ENCODE data around the gene ADAMTS13. TPM values are rescaled to one million over a fixed set of nuclear protein-coding genes. Genes with fewer than 3 reads are reported as not detected.

ADAMTS13 gene
- total RNA-seq, 2 experiments from 2014 or later = 2.2 to 2.6 TPM

DNA sequence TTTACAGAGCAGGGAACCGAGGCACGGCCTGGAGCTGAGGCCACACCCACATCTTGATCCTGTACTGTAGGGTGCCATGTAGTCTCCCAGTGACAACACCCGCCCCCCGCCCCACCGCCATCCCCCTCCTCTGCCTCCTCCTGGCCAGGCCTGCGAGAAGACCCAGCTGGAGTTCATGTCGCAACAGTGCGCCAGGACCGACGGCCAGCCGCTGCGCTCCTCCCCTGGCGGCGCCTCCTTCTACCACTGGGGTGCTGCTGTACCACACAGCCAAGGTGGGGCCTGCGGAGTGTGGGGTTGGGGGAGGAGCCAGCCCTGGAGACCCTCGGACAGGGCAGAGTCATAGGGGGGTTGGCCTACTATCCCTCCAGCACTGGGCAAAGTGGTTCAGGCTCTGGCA is 14.5 kb downstream of the ADAMTS13 start:
- Histone ChIP-seq H3K9me3 (ENCODE audit: control insufficient read depth in 1 of 2, insufficient read depth in 1 of 2, low read length in 2 of 2) (no peaks in the 10 kb centered on the region), H3K4me1 (ENCODE audit: insufficient read depth, low read length) (no peaks in the 10 kb centered on the region), H3K27me3 (ENCODE audit: control insufficient read depth in 1 of 2, insufficient read depth in 2 of 2, low read length in 2 of 2) (no peaks in the 10 kb centered on the region), H3K36me3 (ENCODE audit: insufficient read depth, low read length) (no peaks in the 10 kb centered on the region), H3K27ac (ENCODE audit: low read depth in 1 of 2, low read length in 2 of 2) (no peak overlapping the region), H3K4me3 (ENCODE audit: low read length) (no peak overlapping the region)
- ChIA-PET CTCF (no interaction called here), POLR2A (no interaction called here)
- DNase-seq (no peak), ATAC-seq (ENCODE audit: poor library complexity) (no peak)
- Mint-ChIP-seq H3K4me1 (ENCODE audit: low read depth) (no peaks in the 10 kb centered on the region), H3K27me3 (no peaks in the 10 kb centered on the region), H3K36me3 (ENCODE audit: low read depth) (no peaks in the 10 kb centered on the region), H3K27ac (no peak overlapping the region), H3K9me3 (no peaks in the 10 kb centered on the region), H3K4me3 (no peak overlapping the region)
- intact Hi-C loops (cut with DNase I, micrococcal nuclease) = no loop called here
- TF ChIP-seq CTCF (IDR thresholded peaks at IDR 0.05) = no peak

DNA sequence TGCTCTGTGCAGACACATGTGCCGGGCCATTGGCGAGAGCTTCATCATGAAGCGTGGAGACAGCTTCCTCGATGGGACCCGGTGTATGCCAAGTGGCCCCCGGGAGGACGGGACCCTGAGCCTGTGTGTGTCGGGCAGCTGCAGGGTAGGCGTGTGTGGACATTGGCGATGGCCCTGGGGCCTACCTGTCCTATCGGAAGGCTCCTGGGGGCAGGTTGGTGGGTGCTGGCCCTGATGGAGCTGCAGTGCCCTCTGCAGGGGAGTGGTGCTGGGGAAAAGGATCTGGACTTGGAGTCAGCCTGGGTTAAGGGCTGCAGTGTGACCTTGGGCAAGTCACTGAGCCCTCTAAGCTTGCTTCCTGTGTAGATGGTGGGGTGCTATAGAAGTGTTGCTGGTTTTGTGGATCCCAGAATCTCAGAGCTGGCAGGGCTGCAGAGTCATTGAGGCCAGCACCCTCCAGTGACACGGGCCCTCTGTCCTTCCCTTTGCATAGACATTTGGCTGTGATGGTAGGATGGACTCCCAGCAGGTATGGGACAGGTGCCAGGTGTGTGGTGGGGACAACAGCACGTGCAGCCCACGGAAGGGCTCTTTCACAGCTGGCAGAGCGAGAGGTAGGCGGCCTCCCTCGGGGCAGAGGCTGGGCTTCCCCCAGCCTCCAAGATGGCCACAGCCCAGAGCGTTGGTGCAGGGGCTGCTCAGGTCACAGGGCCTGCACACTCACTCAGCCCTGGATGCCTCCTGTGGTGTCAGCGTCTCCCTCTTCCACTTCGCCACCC is 15.8 kb downstream of the ADAMTS13 start:
- ATAC-seq (ENCODE audit: poor library complexity) = no peak
- Mint-ChIP-seq H3K4me1 (ENCODE audit: low read depth) (no peaks in the 10 kb centered on the region), H3K27me3 (no peaks in the 10 kb centered on the region), H3K27ac (no peak overlapping the region), H3K4me3 (no peak overlapping the region), H3K36me3 (ENCODE audit: low read depth) (no peaks in the 10 kb centered on the region), H3K9me3 (no peaks in the 10 kb centered on the region)
- DNase-seq = no peak
- no peaks in the 10 kb centered on the region for H3K36me3 ChIP-seq (ENCODE audit: insufficient read depth, low read length)
- H3K4me1 ChIP-seq (ENCODE audit: insufficient read depth, low read length) = no peaks in the 10 kb centered on the region
- no peak overlapping the region for H3K27ac ChIP-seq (ENCODE audit: low read depth in 1 of 2, low read length in 2 of 2)
- ChIA-PET CTCF (no interaction called here), POLR2A (interaction anchor here (0.7 kb wide), 1 partner anchor 278 kb away, joined by 3 read pairs; no protein-coding TSS in a partner anchor)
- H3K27me3 ChIP-seq (ENCODE audit: control insufficient read depth in 1 of 2, insufficient read depth in 2 of 2, low read length in 2 of 2) = no peaks in the 10 kb centered on the region
- TF ChIP-seq CTCF (IDR thresholded peaks at IDR 0.05) = no peak
- no peaks in the 10 kb centered on the region for H3K9me3 ChIP-seq (ENCODE audit: control insufficient read depth in 1 of 2, insufficient read depth in 1 of 2, low read length in 2 of 2)
- intact Hi-C loops (cut with DNase I, micrococcal nuclease) = no loop called here
- no peak overlapping the region for H3K4me3 ChIP-seq (ENCODE audit: low read length)

GRCh38 chr9:133439337-133439736 is 17.2 kb downstream of the ADAMTS13 start:
- Mint-ChIP-seq H3K27ac (no peak overlapping the region), H3K4me1 (ENCODE audit: low read depth) (no peaks in the 10 kb centered on the region), H3K36me3 (ENCODE audit: low read depth) (no peaks in the 10 kb centered on the region), H3K27me3 (no peaks in the 10 kb centered on the region), H3K9me3 (no peaks in the 10 kb centered on the region), H3K4me3 (no peak overlapping the region)
- Histone ChIP-seq H3K27me3 (ENCODE audit: control insufficient read depth in 1 of 2, insufficient read depth in 2 of 2, low read length in 2 of 2) (no peaks in the 10 kb centered on the region), H3K4me3 (ENCODE audit: low read length) (no peak overlapping the region), H3K27ac (ENCODE audit: low read depth in 1 of 2, low read length in 2 of 2) (no peak overlapping the region), H3K36me3 (ENCODE audit: insufficient read depth, low read length) (no peaks in the 10 kb centered on the region), H3K4me1 (ENCODE audit: insufficient read depth, low read length) (no peaks in the 10 kb centered on the region), H3K9me3 (ENCODE audit: control insufficient read depth in 1 of 2, insufficient read depth in 1 of 2, low read length in 2 of 2) (no peaks in the 10 kb centered on the region)
- ChIA-PET CTCF (no interaction called here), POLR2A (no interaction called here)
- ATAC-seq (ENCODE audit: poor library complexity) = no peak
- no peak for DNase-seq
- intact Hi-C loops (cut with DNase I, micrococcal nuclease) = no loop called here
- no peak for TF ChIP-seq CTCF (IDR thresholded peaks at IDR 0.05)

All from CD4-positive, alpha-beta T cell (primary cell).